Measurements from ENCODE around the gene DNAJC28. TPM values are rescaled to one million over a fixed set of nuclear protein-coding genes. Genes with fewer than 3 reads are reported as not detected.
A peak's percentile ranks its signal among the peaks of the same experiment; 100 is the strongest.

The DNAJC28 gene
- total RNA-seq, 2 donors from 2014 or later: 3.9 to 5.8 TPM

DNA sequence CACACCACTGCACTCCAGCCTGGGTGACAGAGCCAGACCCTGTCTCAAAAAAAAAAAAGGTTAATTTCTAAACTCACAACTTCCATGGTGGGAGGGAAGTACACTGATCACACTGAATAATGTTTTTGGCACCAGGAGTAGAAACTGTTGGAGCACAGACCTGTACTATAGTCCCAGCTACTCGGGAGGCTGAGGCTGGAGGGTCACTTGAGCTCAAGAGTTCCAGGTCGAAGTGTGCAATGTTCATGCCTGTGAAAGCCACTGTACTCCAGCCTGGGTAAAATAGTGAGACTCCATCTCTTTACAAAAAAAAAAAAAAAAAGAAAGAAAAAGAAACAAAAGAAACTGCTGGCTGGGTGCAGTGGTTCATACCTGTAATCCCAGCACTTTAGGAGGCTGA lies 47.0 kb downstream of the DNAJC28 start:
- H3K27me3 ChIP-seq (ENCODE audit: control insufficient read depth, insufficient read depth, low read length, poor library complexity, severe bottlenecking): no peaks in the 10 kb centered on the region
- WGBS, 2 experiments (ENCODE audit: insufficient coverage in 1 of 2, insufficient read length in 1 of 2): 50% methylated on average over 2 of the region's 2 CpGs; no CpG with 5 or more reads in 1 of the 2 experiments
- H3K4me3 ChIP-seq (ENCODE audit: low read length): no peak overlapping the region
- no peak overlapping the region for H3K9ac ChIP-seq (ENCODE audit: extremely low read depth, low read length, poor library complexity, severe bottlenecking)
- no peaks in the 10 kb centered on the region for H3K9me3 Mint-ChIP-seq
- no peak overlapping the region for H3K27ac Mint-ChIP-seq
- H3K36me3 ChIP-seq (ENCODE audit: control insufficient read depth, insufficient read depth, low read length): peaks cover 30% of the 10 kb centered on the region
- H3K4me1 Mint-ChIP-seq: no peaks in the 10 kb centered on the region
- TF ChIP-seq, protein P1, sequence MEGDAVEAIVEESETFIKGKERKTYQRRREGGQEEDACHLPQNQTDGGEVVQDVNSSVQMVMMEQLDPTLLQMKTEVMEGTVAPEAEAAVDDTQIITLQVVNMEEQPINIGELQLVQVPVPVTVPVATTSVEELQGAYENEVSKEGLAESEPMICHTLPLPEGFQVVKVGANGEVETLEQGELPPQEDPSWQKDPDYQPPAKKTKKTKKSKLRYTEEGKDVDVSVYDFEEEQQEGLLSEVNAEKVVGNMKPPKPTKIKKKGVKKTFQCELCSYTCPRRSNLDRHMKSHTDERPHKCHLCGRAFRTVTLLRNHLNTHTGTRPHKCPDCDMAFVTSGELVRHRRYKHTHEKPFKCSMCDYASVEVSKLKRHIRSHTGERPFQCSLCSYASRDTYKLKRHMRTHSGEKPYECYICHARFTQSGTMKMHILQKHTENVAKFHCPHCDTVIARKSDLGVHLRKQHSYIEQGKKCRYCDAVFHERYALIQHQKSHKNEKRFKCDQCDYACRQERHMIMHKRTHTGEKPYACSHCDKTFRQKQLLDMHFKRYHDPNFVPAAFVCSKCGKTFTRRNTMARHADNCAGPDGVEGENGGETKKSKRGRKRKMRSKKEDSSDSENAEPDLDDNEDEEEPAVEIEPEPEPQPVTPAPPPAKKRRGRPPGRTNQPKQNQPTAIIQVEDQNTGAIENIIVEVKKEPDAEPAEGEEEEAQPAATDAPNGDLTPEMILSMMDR (conservative IDR thresholded peaks at IDR 0.05): no peak
- H3K4me3 Mint-ChIP-seq: no peak overlapping the region
- no peaks in the 10 kb centered on the region for H3K9me3 ChIP-seq (ENCODE audit: control insufficient read depth, low read length)
- H3K27ac ChIP-seq (ENCODE audit: low read depth, low read length): no peak overlapping the region
- H3K27me3 Mint-ChIP-seq (ENCODE audit: insufficient read depth): no peaks in the 10 kb centered on the region
- peaks cover 49% of the 10 kb centered on the region for H3K36me3 Mint-ChIP-seq (ENCODE audit: low read depth)
- no peaks in the 10 kb centered on the region for H3K4me1 ChIP-seq (ENCODE audit: control insufficient read depth, insufficient read depth, low read length)
- DNase-seq: no peak

- Histone ChIP-seq H3K27me3 (ENCODE audit: control insufficient read depth, insufficient read depth, low read length, poor library complexity, severe bottlenecking) (no peaks in the 10 kb centered on the region), H3K36me3 (ENCODE audit: control insufficient read depth, insufficient read depth, low read length) (peaks cover 41% of the 10 kb centered on the region), H3K27ac (ENCODE audit: low read depth, low read length) (no peak overlapping the region), H3K4me1 (ENCODE audit: control insufficient read depth, insufficient read depth, low read length) (no peaks in the 10 kb centered on the region), H3K9me3 (ENCODE audit: control insufficient read depth, low read length) (no peaks in the 10 kb centered on the region), H3K9ac (ENCODE audit: extremely low read depth, low read length, poor library complexity, severe bottlenecking) (no peak overlapping the region), H3K4me3 (ENCODE audit: low read length) (no peak overlapping the region)
- no peaks in the 10 kb centered on the region for H3K27me3 Mint-ChIP-seq (ENCODE audit: insufficient read depth)
- peaks cover 42% of the 10 kb centered on the region for H3K36me3 Mint-ChIP-seq (ENCODE audit: low read depth)
- no peaks in the 10 kb centered on the region for H3K9me3 Mint-ChIP-seq
- WGBS, 2 experiments (ENCODE audit: insufficient coverage in 1 of 2, insufficient read length in 1 of 2): 78 to 100% methylated on average over 2 to 5 of the region's 5 CpGs
- no peaks in the 10 kb centered on the region for H3K4me1 Mint-ChIP-seq
- no peak overlapping the region for H3K4me3 Mint-ChIP-seq
- no peak overlapping the region for H3K27ac Mint-ChIP-seq
- peak; percentile 22 for DNase-seq
- TF ChIP-seq, protein P1 (conservative IDR thresholded peaks at IDR 0.05): no peak
These were observed 48.3 kb downstream of the DNAJC28 start for GRCh38 chr21:33443194-33443593.

DNA sequence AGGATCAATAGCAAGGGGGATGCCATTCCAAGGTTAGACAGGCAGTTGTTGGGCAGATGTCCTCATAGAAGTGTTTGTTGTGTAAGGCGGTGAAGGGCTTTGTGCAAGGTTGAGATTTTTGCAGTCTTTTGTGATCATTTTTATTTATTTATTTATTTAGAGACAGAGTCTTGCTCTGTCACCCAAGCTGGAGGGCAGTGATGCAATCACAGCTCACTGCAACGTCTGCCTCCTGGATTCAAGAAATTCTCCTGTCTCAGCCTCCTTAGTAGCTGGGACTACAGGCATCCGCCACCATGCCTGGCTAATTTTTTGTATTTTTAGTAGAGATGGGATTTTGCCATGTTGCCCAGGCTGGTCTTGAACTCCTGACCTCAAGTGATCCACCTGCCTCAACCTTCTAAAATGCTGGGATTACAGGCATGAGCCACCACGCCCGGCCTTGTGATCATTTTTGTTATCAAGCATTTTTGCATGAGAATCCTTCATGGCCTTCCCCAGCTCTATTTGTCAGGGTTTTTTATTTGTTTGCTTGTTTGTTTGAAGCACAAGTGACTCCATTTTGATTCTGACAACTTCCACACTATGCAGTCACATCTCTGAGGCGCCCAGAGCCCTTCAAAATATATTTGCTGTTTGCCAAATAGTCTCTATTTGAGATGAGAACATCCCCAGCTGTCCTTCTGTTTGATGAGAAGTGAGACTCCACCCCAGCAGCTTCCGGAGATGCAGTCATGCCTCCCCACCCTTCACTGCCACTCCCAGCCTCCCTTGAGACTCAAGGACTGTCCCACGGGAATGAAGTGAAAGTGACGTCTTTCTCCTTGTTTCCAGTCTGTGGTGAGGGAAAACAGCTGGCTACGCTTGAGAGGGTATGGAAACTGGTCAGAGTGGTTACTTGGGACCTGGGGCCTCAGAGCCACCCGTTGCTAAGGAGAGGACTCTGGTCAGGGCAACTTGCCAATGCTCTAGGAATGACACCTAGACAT lies 49.7 kb downstream of the DNAJC28 start:
- H3K27me3 Mint-ChIP-seq (ENCODE audit: insufficient read depth): no peaks in the 10 kb centered on the region
- H3K36me3 Mint-ChIP-seq (ENCODE audit: low read depth): peaks cover 45% of the 10 kb centered on the region
- Histone ChIP-seq H3K27ac (ENCODE audit: low read depth, low read length) (no peak overlapping the region), H3K27me3 (ENCODE audit: control insufficient read depth, insufficient read depth, low read length, poor library complexity, severe bottlenecking) (no peaks in the 10 kb centered on the region), H3K9ac (ENCODE audit: extremely low read depth, low read length, poor library complexity, severe bottlenecking) (no peak overlapping the region), H3K9me3 (ENCODE audit: control insufficient read depth, low read length) (no peaks in the 10 kb centered on the region), H3K36me3 (ENCODE audit: control insufficient read depth, insufficient read depth, low read length) (peaks cover 46% of the 10 kb centered on the region), H3K4me3 (ENCODE audit: low read length) (no peak overlapping the region), H3K4me1 (ENCODE audit: control insufficient read depth, insufficient read depth, low read length) (no peaks in the 10 kb centered on the region)
- H3K4me3 Mint-ChIP-seq: no peak overlapping the region
- H3K9me3 Mint-ChIP-seq: no peaks in the 10 kb centered on the region
- H3K4me1 Mint-ChIP-seq: no peaks in the 10 kb centered on the region
- WGBS, 2 experiments (ENCODE audit: insufficient coverage in 1 of 2, insufficient read length in 1 of 2): 91 to 93% methylated on average over 6 to 11 of the region's 11 CpGs
- peak; percentile 26 for DNase-seq
- TF ChIP-seq, protein P1 (conservative IDR thresholded peaks at IDR 0.05): no peak
- H3K27ac Mint-ChIP-seq: no peak overlapping the region

Other genes with a start within 250 kb of the DNAJC28 start
- 1 to 10 TPM; 4.1 to 5.3 TPM for gene IL10RB, start 225.3 kb downstream of the DNAJC28 start, total RNA-seq
- 10 to 100 TPM; 11.7 to 16.9 TPM for gene IFNAR1, start 166.7 kb downstream of the DNAJC28 start, total RNA-seq
- 10 to 100 TPM; 41.9 to 55.1 TPM for gene IFNGR2, start 88.3 kb downstream of the DNAJC28 start, total RNA-seq
- gene TMEM50B, start 11.7 kb downstream of the DNAJC28 start, total RNA-seq: 10 to 100 TPM; 35.8 to 57.2 TPM
- 100 to 1,000 TPM; 125 to 150 TPM for gene GART, start 50.4 kb upstream of the DNAJC28 start, total RNA-seq
- gene SON, start 51.3 kb upstream of the DNAJC28 start, total RNA-seq: 100 to 1,000 TPM; 283 to 337 TPM
- gene DONSON, start 97.0 kb upstream of the DNAJC28 start, total RNA-seq: 10 to 100 TPM; 26.2 to 41.9 TPM
- gene CRYZL1, start 150.0 kb upstream of the DNAJC28 start, total RNA-seq: 10 to 100 TPM; 33.8 to 51.0 TPM
- 100 to 1,000 TPM in 1 of 2 donors, 10 to 100 TPM in 1; 89.6 to 104 TPM for gene ITSN1, start 150.8 kb upstream of the DNAJC28 start, total RNA-seq

All from endodermal cell (in vitro differentiated cells).